NCI-H526 (cell line): ENCODE results near the gene TMEM196.

ENCODE experiments used
- DNase-seq, 2 experiments: peaks; one replicate each; lab custom pipeline; 2025; lab: John Stamatoyannopoulos, UW

The TMEM196 gene

DNA sequence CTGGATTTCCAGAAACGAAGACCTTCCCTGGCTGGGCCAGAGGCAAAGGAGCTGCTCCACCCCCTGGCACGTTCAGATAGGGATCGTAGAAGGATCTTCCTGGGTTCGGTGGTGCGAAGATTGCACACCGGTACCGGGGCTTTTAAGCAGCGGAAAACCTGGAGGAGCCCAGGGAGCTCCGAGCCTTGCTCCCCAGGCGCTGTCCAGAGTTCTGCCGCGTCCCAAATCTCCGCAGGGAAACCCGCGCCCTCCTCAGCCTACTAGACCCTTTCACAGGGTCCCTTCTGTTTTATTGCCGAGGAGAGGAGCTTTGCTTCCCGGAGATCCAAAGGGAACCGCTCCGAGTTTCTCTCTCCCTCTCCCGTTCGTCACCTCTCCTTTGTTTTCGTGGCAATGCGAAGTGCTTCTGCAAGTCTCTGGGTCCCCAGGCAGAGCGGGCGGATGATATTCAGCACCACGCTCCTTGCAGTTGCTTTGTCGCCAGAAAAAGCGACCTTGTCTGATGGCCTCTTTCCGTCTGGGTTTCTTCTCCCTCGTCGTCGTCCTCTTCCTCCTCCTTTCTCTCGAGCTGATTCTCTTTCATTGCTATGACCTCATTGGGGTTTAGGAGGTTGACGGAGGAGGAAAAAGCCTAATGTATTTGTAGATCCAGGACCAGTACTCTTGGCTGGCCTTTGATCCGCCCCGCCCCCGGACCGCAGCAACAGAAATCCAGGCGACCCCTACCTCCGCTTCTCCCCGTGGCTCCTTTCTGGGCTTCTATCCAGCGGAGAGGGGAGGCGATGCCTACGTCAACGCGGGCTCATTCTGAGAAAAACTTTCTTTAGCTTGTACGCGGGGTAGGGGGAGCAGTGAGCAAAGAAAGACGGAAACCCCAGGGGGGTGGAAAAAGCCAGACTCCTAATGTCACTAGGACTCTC, at the start of gene TMEM196:
TMEM196 (minus strand) TSS at position 777 of the 920 bp plus-strand sequence. CDS start 921 bp downstream, outside the sequence.
- DNase-seq: peak in 1 of 2 experiments; percentile 28

DNA sequence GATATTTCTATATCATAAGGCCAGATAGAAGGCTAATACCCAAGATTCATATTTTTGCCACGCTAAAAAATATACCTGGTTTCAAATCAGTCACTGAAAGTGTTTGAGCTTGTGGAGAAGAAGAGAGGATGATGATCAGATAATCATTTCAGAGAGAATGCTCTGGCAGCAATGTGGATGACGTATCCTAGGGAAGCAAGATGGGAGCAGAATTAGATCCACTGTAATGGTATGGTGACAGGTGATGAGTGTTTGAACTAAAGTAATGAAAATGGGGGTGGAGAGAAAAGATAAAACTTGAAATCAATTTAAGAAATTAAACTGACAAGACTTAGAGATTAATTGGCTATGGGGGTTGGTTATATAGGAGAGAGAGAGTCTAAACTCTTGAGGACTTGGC, 42.7 kb upstream of the TMEM196 start:
- DNase-seq: no peak

GRCh38 chr7:19815546-19815945, 42.1 kb upstream of the TMEM196 start:
- DNase-seq: no peak

DNA sequence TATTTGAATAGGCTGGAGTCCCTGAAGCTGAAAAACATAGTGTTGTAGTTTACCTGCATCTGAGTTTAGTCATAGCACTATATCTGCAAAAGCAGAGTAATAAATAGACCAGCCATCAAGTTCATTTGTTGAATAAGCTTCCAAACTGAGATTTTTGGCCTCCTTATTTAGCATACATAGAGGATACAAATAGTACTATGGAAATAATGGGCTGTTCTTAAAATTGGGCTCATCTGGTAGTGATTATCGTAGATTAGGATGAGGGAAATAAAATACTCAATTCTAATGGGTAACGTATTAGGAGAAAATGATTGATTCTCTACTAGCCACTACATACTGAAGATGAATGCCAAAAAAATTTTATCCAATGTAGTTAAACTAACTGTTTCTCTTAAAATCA, 41.4 kb upstream of the TMEM196 start:
- no peak for DNase-seq

DNA sequence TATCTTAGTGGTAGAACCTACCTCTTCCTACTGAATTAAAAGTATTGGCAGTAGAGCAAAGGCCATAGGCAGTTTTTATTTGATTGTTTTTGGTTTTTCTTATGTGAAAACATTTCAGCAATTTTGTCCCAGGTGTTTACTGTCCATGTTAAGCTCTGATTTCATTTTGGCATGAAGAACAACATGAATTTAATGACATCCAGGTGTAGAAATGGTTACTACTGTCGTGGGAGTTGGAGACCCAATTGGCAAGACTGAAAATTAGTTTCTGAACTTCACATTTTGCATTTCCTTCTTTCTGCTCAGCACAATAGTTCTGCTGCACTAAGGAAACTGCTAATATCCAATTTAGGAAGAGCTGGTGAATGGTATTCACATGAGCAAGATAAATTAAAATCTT, 38.0 kb upstream of the TMEM196 start:
- no peak for DNase-seq

- DNase-seq: no peak
These were observed 25.6 kb upstream of the TMEM196 start for GRCh38 chr7:19798986-19799385.

DNA sequence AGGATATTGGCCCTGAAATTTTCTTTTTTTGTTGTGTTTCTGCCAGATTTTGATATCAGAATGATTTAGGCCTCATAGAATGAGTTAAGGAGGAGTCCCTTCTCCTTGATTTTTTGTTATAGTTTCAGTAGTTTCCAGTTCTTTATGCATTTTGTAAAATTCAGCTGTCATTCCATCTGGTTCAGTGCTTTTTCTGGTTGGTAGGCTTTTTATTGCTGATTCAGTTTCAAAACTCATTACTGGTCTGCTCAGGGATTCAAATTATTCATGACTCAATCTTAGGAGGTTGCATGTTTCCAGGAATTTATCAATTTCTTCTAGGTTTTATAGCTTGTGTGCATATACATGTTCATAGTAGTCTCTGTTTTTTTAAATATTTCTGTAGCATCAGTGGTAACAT, 10.1 kb upstream of the TMEM196 start:
- DNase-seq: no peak

DNA sequence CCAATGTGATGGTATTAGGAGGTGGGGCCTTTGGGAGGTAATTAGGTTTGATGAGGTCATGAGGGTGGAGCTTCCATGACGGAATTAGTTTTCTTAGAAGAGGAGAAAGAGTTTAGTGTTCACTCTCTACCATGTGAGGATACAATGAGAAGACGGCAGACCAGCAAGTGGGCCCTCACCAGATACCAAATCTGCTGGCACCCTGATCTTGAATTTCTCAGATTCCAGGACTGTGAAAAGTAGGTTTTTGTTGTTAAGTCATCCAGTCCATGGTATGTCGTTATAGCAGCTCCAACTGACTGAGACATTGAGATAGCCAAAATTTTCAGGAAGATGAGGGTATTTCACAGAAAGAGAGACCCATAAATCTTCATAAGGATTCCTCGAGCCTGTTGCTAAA, 3.6 kb upstream of the TMEM196 start:
- no peak for DNase-seq

GRCh38 chr7:19775578-19775977, 2.2 kb upstream of the TMEM196 start:
- no peak for DNase-seq

- peak in 1 of 2 experiments; percentile 15 for DNase-seq
These were observed 1.1 kb downstream of the TMEM196 start for GRCh38 chr7:19772306-19772705.

DNA sequence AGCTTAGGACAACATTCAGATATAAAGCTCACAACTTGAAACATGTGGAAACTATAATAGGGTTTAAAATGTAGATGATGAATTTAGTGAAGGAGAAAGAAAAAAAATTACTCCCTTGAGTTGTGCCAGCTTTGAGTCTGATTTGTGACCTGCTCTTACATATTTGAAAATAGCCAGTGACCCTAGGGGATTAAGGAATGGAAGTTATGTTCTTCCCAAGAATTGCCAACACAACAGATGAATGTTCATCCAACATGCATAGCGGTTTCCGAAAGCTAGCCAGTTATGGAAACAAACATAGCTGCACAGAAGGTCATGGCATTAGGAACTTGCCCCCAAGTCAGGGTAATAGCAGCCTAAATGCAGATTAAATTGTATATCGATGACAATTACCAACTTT, 10.8 kb downstream of the TMEM196 start:
- no peak for DNase-seq

- peak; percentile 7 to 57 for DNase-seq
These were observed 18.8 kb downstream of the TMEM196 start for GRCh38 chr7:19754521-19755116.

GRCh38 chr7:19752020-19752419, 21.4 kb downstream of the TMEM196 start:
- no peak for DNase-seq

GRCh38 chr7:19749658-19750057, 23.8 kb downstream of the TMEM196 start:
- no peak for DNase-seq

- DNase-seq: peak; percentile 33 to 58
These were observed 25.6 kb downstream of the TMEM196 start for GRCh38 chr7:19747740-19748339.

DNA sequence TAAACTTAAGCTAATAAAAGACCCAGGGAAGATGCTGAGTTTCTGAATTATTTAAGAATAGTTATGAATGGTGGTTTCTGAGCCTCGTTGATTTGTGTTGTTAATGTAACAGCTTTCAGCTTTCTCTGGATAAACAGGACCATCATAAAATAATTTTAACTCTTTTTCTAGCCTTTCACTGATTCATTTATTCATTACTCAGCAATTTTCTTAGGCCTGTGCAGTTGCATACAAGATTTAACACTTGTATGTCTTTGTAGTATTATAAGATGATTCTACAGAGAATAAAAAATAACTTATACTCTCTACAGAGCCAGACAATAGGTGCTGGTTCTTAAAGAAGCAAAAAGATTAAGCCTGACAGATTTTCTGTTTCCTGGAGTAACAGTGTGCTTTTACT, 29.3 kb downstream of the TMEM196 start:
- DNase-seq: no peak

DNA sequence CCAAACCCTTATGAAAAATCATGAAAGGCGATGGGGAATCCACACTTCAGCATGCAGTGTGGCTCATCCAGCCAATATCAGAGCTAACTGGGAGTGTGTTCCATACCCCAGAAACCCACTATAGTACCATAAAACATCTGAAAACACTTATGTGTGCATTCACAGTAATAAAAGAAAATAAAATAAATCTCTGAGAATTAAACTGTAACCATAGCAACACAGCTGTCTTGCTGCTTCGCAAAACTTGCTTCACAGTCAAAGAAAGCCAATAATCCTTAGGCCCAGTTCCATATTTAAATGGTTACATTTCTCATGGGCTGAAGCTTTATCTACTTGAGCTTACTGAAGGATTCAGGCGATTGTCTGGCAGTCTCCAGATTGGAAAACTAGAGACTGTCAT, 44.7 kb downstream of the TMEM196 start:
- no peak for DNase-seq

DNA sequence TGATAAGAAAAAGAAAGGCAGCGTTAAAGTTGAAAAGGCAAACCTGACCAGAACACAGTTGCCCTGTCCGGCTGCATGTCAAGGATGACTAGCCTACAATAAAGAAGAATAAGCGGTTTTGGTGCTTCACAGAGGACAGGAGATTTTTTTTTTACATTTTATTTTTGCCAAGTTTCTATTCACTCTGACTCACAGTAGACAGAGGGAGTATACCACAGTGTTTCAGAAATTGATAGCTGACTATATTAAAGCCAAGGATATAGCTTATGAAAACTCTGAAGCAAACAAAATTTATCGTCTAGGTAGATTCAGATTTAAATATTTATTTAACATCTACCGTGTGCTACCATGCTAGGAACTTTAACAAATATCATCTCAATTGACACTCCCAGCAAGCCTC, 47.6 kb downstream of the TMEM196 start:
- no peak for DNase-seq

GRCh38 chr7:19715499-19715898, 57.9 kb downstream of the TMEM196 start:
- no peak for DNase-seq

GRCh38 chr7:19713676-19714075, 59.7 kb downstream of the TMEM196 start:
- DNase-seq: peak in 1 of 2 experiments; percentile 25

DNA sequence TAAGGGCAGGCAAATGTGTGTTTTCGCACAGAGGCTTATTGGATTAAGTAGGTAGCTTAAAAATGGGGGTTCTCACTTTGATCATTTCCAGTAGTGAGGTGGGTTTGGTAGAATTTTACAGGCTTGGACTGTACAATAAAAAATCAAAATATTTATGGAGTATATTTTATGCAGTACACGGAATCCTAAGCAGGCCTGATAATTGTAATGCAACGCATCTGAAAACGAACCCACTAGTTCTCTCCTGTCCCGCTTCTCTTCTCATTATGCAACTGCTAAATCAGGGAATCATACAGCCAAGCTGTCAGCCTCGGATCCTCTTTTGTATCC, 64.2 kb downstream of the TMEM196 start:
- peak in 1 of 2 experiments; percentile 28 for DNase-seq

GRCh38 chr7:19708397-19709248, 64.8 kb downstream of the TMEM196 start, which contains the start of gene POLR1F:
POLR1F (minus strand) TSS chr7:19709037; CDS start chr7:19709016, 21 bp downstream.
- peak; percentile 91 to 96 for DNase-seq
